HCT116 (cell line): ENCODE measurements around the gene PCDH1. TPM values are rescaled to one million over a fixed set of nuclear protein-coding genes. Genes with fewer than 3 reads are reported as not detected.

Experiments used
- ATAC-seq: fragments of 200-7000 bp; cut with Tn5 transposase; 2 replicates; pipeline ENCODE4 v1.9.1; 2020; ENCODE audit warnings: mild to moderate bottlenecking, moderate library complexity
- BruUV-seq: library from RNA; stranded (reverse); fragments of 400-500 nt; replicated peaks from 2 replicates; lab custom pipeline; 2021; lab: Mats Ljungman, UMichigan
- CTCF ChIA-PET: fragments of 300-600 bp; sonication (Branson Sonifier 250); formaldehyde crosslinking; loops from one replicate; lab custom pipeline; 2021; ENCODE audit warnings: antibody characterized with exemption; lab: Charles Lee
- POLR2A ChIA-PET: fragments of 300-600, 350-600 bp; sonication (Branson Sonifier 250); formaldehyde crosslinking; loops from one replicate; lab custom pipeline; 2021; ENCODE audit warnings: antibody characterized with exemption; lab: Charles Lee
- RAD21 ChIA-PET, 2 experiments: fragments of 300-600 bp; sonication (Branson Sonifier 250); formaldehyde crosslinking; loops; one replicate each; lab custom pipeline; 2023; ENCODE audit warnings: low total read pairs in 2 of 2; ENCODE audit not compliant: uncharacterized antibody in 2 of 2, unreplicated experiment in 2 of 2, low non-redundant PET in 1 of 2; lab: Charles Lee
- DNase-seq: peaks from one replicate; pipeline ENCODE4 v3.0.0-alpha.2; 2010; ENCODE audit warnings: low read depth, low spot score
- H2AFZ ChIP-seq: fragments of 200-600 bp; shearing (Covaris generic), sonication (generic); 2 replicates; pipeline ENCODE4 v1.6.1; 2017; ENCODE audit warnings: low read depth, mixed run types, mixed read lengths, antibody characterized with exemption, low read length; ENCODE audit not compliant: poor library complexity, severe bottlenecking
- H3K27ac ChIP-seq: 2 replicates; pipeline ENCODE4 v1.5.1; 2012; ENCODE audit warnings: low read depth, low read length
- H3K27me3 ChIP-seq: fragments of 200-600 bp; sonication (generic); 2 replicates; pipeline ENCODE4 v1.6.1; 2016; ENCODE audit warnings: mixed run types, low read length, mixed read lengths; ENCODE audit not compliant: insufficient read depth
- H3K36me3 ChIP-seq, 2 experiments: fragments of 200-500 bp in 1 of 2; fragments of 200-600 bp in 1 of 2; sonication (Bioruptor generic) in 1 of 2; sonication (generic) in 1 of 2; 2 replicates each; pipeline versions ENCODE4 v1.5.1 to v1.6.1; 2014 to 2016; ENCODE audit warnings: low read length in 2 of 2, inconsistent platforms in 1 of 2, mixed read lengths in 1 of 2, mixed run types in 1 of 2; ENCODE audit not compliant: insufficient read depth in 2 of 2, control insufficient read depth in 1 of 2
- H3K4me1 ChIP-seq, 2 experiments: fragments of 200-600 bp in 1 of 2; sonication (generic) in 1 of 2; 2 replicates each; pipeline versions ENCODE4 v1.5.1 to v1.6.1; 2012 to 2017; ENCODE audit warnings: low read length in 2 of 2, inconsistent platforms in 1 of 2, mild to moderate bottlenecking in 1 of 2, mixed read lengths in 1 of 2, mixed run types in 1 of 2, moderate library complexity in 1 of 2; ENCODE audit not compliant: insufficient read depth in 2 of 2, control insufficient read depth in 1 of 2
- H3K4me2 ChIP-seq: fragments of 200-600 bp; sonication (generic); 2 replicates; pipeline ENCODE4 v1.6.1; 2017; ENCODE audit warnings: mixed run types, low read length, mixed read lengths
- H3K4me3 ChIP-seq, 2 experiments: fragments of 200-600 bp in 1 of 2; sonication (generic) in 1 of 2; replicated peaks in 1 of 2; 2 replicates each; pipeline ENCODE4 v1.5.1; 2011 to 2016; ENCODE audit warnings: low read length in 2 of 2, control low read depth in 1 of 2, low read depth in 1 of 2, mild to moderate bottlenecking in 1 of 2, mixed read lengths in 1 of 2, mixed run types in 1 of 2
- H3K79me2 ChIP-seq: fragments of 200-600 bp; sonication (generic); 2 replicates; pipeline ENCODE4 v1.6.1; 2017; ENCODE audit warnings: mild to moderate bottlenecking, mixed run types, low read length, moderate library complexity, mixed read lengths; ENCODE audit not compliant: insufficient read depth
- H3K9ac ChIP-seq: fragments of 200-600 bp; sonication (generic); 2 replicates; pipeline ENCODE4 v1.6.1; 2016; ENCODE audit warnings: low read length, mixed read lengths
- H3K9me2 ChIP-seq: fragments of 200-600 bp; sonication (generic), shearing (Covaris generic); 2 replicates; pipeline ENCODE4 v1.6.1; 2017; ENCODE audit warnings: mixed run types, mild to moderate bottlenecking, moderate library complexity; ENCODE audit not compliant: insufficient read depth
- H3K9me3 ChIP-seq, 2 experiments: fragments of 200-500 bp in 1 of 2; fragments of 200-600 bp in 1 of 2; sonication (Bioruptor generic) in 1 of 2; sonication (generic) in 1 of 2; 2 replicates each; pipeline ENCODE4 v1.6.1; 2014 to 2017; ENCODE audit warnings: low read length in 2 of 2, mixed read lengths in 2 of 2, inconsistent platforms in 1 of 2, low read depth in 1 of 2, mild to moderate bottlenecking in 1 of 2, mixed run types in 1 of 2, moderate library complexity in 1 of 2; ENCODE audit not compliant: control insufficient read depth in 1 of 2, insufficient read depth in 1 of 2
- H4K20me1 ChIP-seq: fragments of 200-600 bp; sonication (generic), shearing (Covaris generic); 2 replicates; pipeline ENCODE4 v1.6.1; 2017; ENCODE audit warnings: mixed run types, mild to moderate bottlenecking, moderate library complexity; ENCODE audit not compliant: insufficient read depth
- CBX3 ChIP-seq: IDR thresholded peaks from 2 replicates; pipeline ENCODE4 v1.6.1; 2012; ENCODE audit warnings: low read depth
- CEBPB ChIP-seq: IDR thresholded peaks from 2 replicates; pipeline ENCODE4 v1.6.1; 2012; ENCODE audit warnings: low read depth
- EZH2phosphoT487 ChIP-seq: fragments of 200-600 bp; IDR thresholded peaks from 2 replicates; pipeline ENCODE4 v1.6.1; 2018; ENCODE audit warnings: antibody characterized with exemption, borderline replicate concordance
- FOSL1 ChIP-seq: IDR thresholded peaks from 2 replicates; pipeline ENCODE4 v1.6.1; 2012; ENCODE audit warnings: low read depth
- JUND ChIP-seq: IDR thresholded peaks from 2 replicates; pipeline ENCODE4 v1.6.1; 2012
- MAX ChIP-seq: IDR thresholded peaks from 2 replicates; pipeline ENCODE4 v1.6.1; 2012
- POLR2A ChIP-seq: IDR thresholded peaks from 2 replicates; pipeline ENCODE4 v1.7.0; 2011; ENCODE audit warnings: borderline replicate concordance; ENCODE audit not compliant: insufficient read depth, insufficient read length; ENCODE audit errors: extremely low read depth
- POLR2AphosphoS5 ChIP-seq: IDR thresholded peaks from 2 replicates; pipeline ENCODE4 v1.6.1; 2011; ENCODE audit warnings: mild to moderate bottlenecking, low read depth, low read length, moderate library complexity
- SRF ChIP-seq: IDR thresholded peaks from 2 replicates; pipeline ENCODE4 v1.6.1; 2012; ENCODE audit warnings: low read depth
- ZBTB33 ChIP-seq: IDR thresholded peaks from 2 replicates; pipeline ENCODE4 v1.6.1; 2011; ENCODE audit warnings: mild to moderate bottlenecking, low read length, moderate library complexity; ENCODE audit not compliant: insufficient replicate concordance; ENCODE audit errors: extremely low read depth
- ZFX ChIP-seq: fragments of 450-650 bp; IDR thresholded peaks from 2 replicates; pipeline ENCODE4 v1.6.1; 2017
- intact Hi-C: fragments of 100-400 bp; cut with micrococcal nuclease; formaldehyde crosslinking; loops from 2 replicates; pipeline ENCODE4 v1.10.0; 2022
- total RNA-seq: library from RNA; stranded (reverse); gene quantifications from one replicate; pipeline ENCODE4 v1.2.1, GENCODE V29; 2021; ENCODE audit not compliant: unreplicated experiment

PCDH1 gene
- total RNA-seq, 1 experiment from 2014 or later, result 24.2 TPM

GRCh38 chr5:141868541-141868940, 9.7 kb downstream of the PCDH1 start:
- no peak for ATAC-seq
- no peaks in the 10 kb centered on the region for H3K27me3 ChIP-seq
- H3K79me2 ChIP-seq, result no peaks in the 10 kb centered on the region
- no peak overlapping the region for H2AFZ ChIP-seq
- no peak for DNase-seq
- H3K4me2 ChIP-seq, result no peak overlapping the region
- POLR2A ChIA-PET, result no interaction called here
- no peak overlapping the region for H3K4me3 ChIP-seq
- H3K36me3 ChIP-seq, result peaks cover 0 to 9% of the 10 kb centered on the region in 2 experiments; a peak in 2 of 4 replicates
- H3K4me1 ChIP-seq, result peaks cover 36 to 66% of the 10 kb centered on the region in 2 experiments
- no peaks in the 10 kb centered on the region for H3K9me2 ChIP-seq
- TF ChIP-seq ZFX (no peak), POLR2A (no peak), ZBTB33 (no peak), SRF (no peak), JUND (no peak), POLR2AphosphoS5 (no peak), CEBPB (no peak), EZH2phosphoT487 (no peak), FOSL1 (no peak), MAX (no peak), CBX3 (no peak)
- TF ChIP-seq, all 23 proteins: peak for 0
- no TSS peak for BruUV-seq
- no peaks in the 10 kb centered on the region for H3K9me3 ChIP-seq
- ChIA-PET CTCF (no interaction called here), RAD21 (no interaction called here)
- H3K27ac ChIP-seq, result no peak overlapping the region
- H4K20me1 ChIP-seq, result no peaks in the 10 kb centered on the region
- no peak overlapping the region for H3K9ac ChIP-seq
- intact Hi-C loops, result no loop called here
